ENCODE data around the gene CBLIF.
"Not testable (repeated sequence)": the region's sequence is repeated elsewhere in the genome, so short reads cannot be mapped to it uniquely, and the experiment has no call there.

Gene CBLIF

DNA sequence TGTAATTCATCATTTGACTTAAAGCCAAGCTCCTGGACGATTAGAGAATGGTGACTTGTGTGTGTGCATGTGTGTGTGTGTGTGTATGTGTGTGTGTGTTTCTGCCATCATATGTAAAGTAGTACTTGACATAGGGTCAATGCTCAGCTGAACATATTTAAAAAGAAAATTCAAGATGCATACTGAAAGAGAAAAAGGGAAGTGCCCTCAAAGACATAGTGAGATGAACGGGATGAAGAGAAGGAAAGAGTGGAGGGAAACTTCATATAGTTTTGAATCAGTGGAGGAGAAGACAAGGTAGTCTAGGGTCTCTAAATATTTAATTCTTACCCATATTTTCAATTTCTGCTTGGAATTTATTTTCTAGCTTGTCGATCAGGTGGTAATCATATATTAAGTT, 17.0 kb upstream of the CBLIF start:
- Mint-ChIP-seq H3K9me3 (no peaks in the 10 kb centered on the region), H3K4me3 (no peak overlapping the region), H3K4me1 (peaks cover 21% of the 10 kb centered on the region), H3K27me3 (peaks cover 10% of the 10 kb centered on the region), H3K27ac (no peak overlapping the region), H3K36me3 (peaks cover 1% of the 10 kb centered on the region)
- DNase-seq: no peak
- CTCF ChIA-PET: no interaction called here

GRCh38 chr11:59859673-59860072, 14.4 kb upstream of the CBLIF start:
- CTCF ChIA-PET: no interaction called here
- DNase-seq: no peak
- Mint-ChIP-seq H3K9me3 (no peaks in the 10 kb centered on the region), H3K4me1 (peaks cover 27% of the 10 kb centered on the region), H3K4me3 (no peak overlapping the region), H3K27ac (no peak overlapping the region), H3K27me3 (peaks cover 4% of the 10 kb centered on the region), H3K36me3 (peaks cover 1% of the 10 kb centered on the region)

DNA sequence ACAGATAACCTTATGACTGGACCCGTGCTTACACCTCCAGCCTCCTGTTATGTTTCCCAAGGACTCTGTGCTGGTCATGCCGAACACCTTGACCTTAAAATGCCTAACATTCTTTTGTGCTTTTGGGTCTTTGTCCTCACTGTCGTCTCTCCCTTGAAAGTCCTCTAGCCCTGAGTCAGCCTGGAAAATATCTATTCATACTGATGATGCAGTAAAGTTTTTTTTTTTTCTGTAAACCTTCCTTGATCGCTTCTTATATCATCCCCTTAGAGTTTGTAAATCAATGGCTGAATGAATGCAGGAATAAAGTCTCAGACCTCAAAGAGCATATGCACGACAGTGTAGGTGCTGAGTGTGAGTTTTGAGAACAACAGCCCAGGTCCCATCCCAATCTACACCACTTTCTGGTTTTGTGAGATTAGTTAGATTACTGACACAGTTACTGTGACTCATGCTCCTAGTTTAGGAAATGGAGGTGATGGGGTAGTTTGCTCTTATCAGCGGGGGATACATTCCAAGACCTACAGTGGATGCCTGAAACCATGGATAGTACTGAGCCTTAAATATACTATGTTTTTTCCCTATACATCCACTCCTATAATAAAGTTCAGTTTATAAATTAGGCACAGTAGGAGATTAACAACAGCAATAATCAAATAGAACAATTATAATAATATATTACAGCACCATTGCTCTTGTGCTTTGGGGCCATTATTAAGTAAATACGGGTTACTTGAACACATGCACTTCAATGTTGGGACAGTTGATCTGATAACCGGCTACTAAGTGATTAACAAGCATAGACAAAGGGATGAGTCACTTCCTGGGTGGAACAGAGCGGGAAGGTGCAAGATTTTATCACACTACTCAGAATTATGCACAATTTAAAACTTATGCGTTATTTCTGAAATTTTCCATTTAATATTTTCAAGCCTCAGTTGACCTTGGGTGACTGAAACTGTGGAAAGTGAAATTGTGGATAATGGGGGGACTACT, 12.4 kb upstream of the CBLIF start:
- CTCF ChIA-PET: no interaction called here
- Mint-ChIP-seq H3K36me3 (peaks cover 1% of the 10 kb centered on the region), H3K4me3 (no peak overlapping the region), H3K27me3 (peaks cover 4% of the 10 kb centered on the region), H3K4me1 (peaks cover 27% of the 10 kb centered on the region), H3K27ac (peak overlapping the region; percentile 70), H3K9me3 (no peaks in the 10 kb centered on the region)
- peak; percentile 25 for DNase-seq

DNA sequence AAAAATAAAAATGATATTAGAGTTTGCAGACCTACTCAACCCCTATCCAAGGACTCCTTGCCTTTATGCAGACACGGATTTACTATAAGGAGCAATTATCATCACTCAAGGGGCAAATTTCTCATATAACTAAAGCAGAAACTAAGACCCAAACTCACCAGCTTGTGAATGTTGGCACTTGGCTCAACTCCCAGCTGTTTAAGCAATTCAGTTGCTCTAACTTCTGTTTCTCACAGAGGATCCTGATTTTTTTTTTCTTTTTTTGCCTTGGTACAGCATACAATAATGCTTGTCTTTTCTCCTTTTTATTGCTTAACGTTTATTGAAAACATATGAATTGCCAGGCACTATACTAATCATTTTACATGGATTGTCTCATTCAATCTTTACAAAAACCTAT, 9.6 kb upstream of the CBLIF start:
- DNase-seq: no peak
- Mint-ChIP-seq H3K27me3 (no peaks in the 10 kb centered on the region), H3K4me3 (no peak overlapping the region), H3K27ac (no peak overlapping the region), H3K4me1 (peaks cover 27% of the 10 kb centered on the region), H3K36me3 (no peaks in the 10 kb centered on the region), H3K9me3 (peaks cover 2% of the 10 kb centered on the region)
- CTCF ChIA-PET: interaction anchor here (0.7 kb wide), 1 partner anchor 88 kb away, joined by 3 read pairs; no protein-coding TSS in a partner anchor

- H3K27ac Mint-ChIP-seq, DNase-seq, H3K4me3 Mint-ChIP-seq, H3K27me3 Mint-ChIP-seq, H3K36me3 Mint-ChIP-seq, H3K9me3 Mint-ChIP-seq, CTCF ChIA-PET, H3K4me1 Mint-ChIP-seq: not testable (repeated sequence)
Observed at GRCh38 chr11:59851416-59851815, 6.1 kb upstream of the CBLIF start.

DNA sequence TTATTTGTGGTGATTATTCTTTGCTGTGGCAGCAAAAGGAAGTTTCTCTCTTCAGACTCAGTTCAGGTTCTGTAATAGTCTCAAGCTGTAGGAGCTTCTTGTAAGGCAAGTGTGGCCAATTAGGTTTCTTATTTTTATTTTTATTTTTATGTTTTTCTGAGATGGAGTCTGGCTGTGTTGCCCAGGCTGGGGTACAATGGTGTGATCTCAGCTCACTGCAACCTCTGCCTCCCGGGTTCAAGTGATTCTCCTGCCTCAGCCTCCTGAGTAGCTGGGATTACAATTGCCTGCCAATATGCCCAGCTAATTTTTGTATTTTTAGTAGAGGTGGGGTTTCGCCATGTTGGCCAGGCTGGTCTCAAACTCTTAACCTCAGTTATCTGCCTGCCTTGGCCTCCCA, 4.3 kb upstream of the CBLIF start:
- H3K4me1 Mint-ChIP-seq, H3K36me3 Mint-ChIP-seq, DNase-seq, H3K9me3 Mint-ChIP-seq, H3K27me3 Mint-ChIP-seq, H3K27ac Mint-ChIP-seq, H3K4me3 Mint-ChIP-seq, CTCF ChIA-PET: not testable (repeated sequence)

DNA sequence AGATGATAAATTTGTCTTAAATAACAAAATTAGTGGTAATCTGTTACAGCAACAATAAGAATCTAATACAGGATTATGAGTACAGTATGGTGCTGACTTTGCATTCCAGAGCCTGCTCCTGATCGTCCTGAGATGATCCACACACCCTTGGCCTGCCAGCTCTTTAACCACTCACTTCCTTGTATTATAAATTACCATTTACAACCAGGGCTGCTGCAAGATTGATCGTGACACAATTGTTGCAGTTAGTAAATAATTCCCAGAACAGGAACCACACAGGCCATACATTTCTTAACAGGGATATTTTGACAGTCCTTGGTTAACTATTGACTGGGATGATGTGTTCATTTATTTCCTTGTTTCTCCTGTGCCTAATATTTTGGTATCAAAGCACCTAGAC, 3.8 kb upstream of the CBLIF start:
- no peak for DNase-seq
- no peak overlapping the region for H3K27ac Mint-ChIP-seq
- H3K27me3 Mint-ChIP-seq: peaks cover under 1% of the 10 kb centered on the region
- H3K9me3 Mint-ChIP-seq: peaks cover 2% of the 10 kb centered on the region
- no peaks in the 10 kb centered on the region for H3K36me3 Mint-ChIP-seq
- no peak overlapping the region for H3K4me3 Mint-ChIP-seq
- no peaks in the 10 kb centered on the region for H3K4me1 Mint-ChIP-seq
- CTCF ChIA-PET: no interaction called here

DNA sequence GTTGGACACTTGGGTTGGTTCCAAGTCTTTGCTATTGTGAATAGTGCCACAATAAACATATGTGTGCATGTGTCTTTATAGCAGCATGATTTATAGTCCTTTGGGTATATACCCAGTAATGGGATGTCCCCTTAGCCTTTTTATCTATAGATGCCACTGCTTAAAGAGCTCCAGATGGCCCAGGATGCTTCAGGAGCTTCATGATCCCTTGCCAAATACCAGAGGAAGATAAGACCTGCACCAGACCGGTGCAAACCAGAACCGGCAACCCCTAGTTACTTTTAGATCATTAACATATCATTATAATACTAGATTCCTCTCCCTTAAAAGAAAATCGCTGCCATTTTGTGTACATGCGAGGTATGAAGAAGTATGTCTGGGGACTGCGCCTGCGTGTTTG, 3.1 kb upstream of the CBLIF start:
- H3K4me1 Mint-ChIP-seq, H3K4me3 Mint-ChIP-seq, CTCF ChIA-PET, H3K27me3 Mint-ChIP-seq, H3K27ac Mint-ChIP-seq, DNase-seq, H3K36me3 Mint-ChIP-seq, H3K9me3 Mint-ChIP-seq: not testable (repeated sequence)

DNA sequence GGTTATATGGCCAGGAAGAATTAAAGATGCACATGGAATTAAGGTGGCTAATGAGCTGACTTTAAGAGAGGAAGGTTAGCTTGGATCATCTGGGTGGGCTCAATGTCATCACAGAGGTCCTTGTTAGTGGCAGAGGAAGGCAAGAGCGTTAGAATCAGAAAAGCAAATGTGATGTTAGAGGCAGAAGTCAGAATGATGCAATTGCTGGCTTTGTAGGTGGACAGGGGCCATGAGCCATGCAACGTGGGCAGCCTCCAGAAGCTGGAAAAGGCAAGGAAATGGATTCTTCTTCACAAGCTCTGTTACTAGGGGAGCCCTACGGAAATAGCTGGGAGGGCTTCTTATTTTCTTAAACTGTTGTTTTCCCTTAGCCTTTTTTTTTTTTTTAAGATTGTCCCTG, 2.3 kb upstream of the CBLIF start:
- peaks cover 2% of the 10 kb centered on the region for H3K9me3 Mint-ChIP-seq
- no peak overlapping the region for H3K27ac Mint-ChIP-seq
- peaks cover 8% of the 10 kb centered on the region for H3K27me3 Mint-ChIP-seq
- no peaks in the 10 kb centered on the region for H3K36me3 Mint-ChIP-seq
- H3K4me1 Mint-ChIP-seq: no peaks in the 10 kb centered on the region
- no peak for DNase-seq
- CTCF ChIA-PET: no interaction called here
- H3K4me3 Mint-ChIP-seq: no peak overlapping the region

- no peak for DNase-seq
- peak overlapping the region; percentile 4 for H3K27ac Mint-ChIP-seq
- H3K9me3 Mint-ChIP-seq: peaks cover 2% of the 10 kb centered on the region
- peaks cover 11% of the 10 kb centered on the region for H3K27me3 Mint-ChIP-seq
- CTCF ChIA-PET: no interaction called here
- no peaks in the 10 kb centered on the region for H3K4me1 Mint-ChIP-seq
- H3K4me3 Mint-ChIP-seq: no peak overlapping the region
- H3K36me3 Mint-ChIP-seq: no peaks in the 10 kb centered on the region
Observed at GRCh38 chr11:59846556-59846955, 1.3 kb upstream of the CBLIF start.

DNA sequence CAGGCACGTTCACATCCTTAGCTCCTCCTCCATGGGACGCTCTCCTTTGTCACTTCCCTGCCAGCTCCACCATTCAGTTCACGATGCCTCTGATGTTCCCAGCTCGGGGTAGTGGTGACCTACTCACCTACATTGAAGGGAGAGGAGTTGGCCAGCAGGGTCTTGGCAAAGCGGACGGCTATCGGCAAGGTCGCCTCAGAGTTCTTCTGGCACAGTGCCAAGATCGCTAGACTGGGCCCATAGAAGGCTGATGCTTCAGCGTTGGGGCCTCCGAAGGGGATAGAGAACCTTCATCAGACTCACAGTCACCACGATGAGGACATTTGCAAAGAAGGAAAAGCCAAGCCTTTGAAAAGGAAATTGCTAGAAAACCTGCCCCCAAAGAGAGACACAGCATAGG, 3.0 kb downstream of the CBLIF start:
- Mint-ChIP-seq H3K4me3 (no peak overlapping the region), H3K36me3 (no peaks in the 10 kb centered on the region), H3K27me3 (peaks cover 11% of the 10 kb centered on the region), H3K9me3 (no peaks in the 10 kb centered on the region), H3K27ac (no peak overlapping the region), H3K4me1 (no peaks in the 10 kb centered on the region)
- CTCF ChIA-PET: no interaction called here
- no peak for DNase-seq

DNA sequence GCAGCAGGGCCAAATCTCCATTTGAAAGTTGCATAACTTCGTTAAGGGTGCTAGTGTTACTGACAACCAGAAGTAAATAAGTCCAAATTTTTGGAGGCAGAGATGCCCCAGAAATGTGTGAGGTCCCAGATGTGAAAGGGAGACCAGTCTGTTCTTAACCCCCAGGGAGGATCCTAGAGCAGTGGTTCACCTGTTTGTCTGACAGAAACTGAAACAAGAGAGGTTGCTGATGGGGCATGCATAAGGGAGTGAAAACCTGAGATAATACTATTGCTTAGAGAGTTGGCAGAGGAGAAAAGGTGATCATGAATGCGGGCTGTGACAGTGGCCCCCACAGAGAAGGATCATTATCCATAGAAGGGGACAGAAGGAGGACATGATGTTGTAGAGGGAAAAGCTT, 3.8 kb downstream of the CBLIF start:
- CTCF ChIA-PET: no interaction called here
- H3K4me1 Mint-ChIP-seq: no peaks in the 10 kb centered on the region
- H3K36me3 Mint-ChIP-seq: no peaks in the 10 kb centered on the region
- H3K9me3 Mint-ChIP-seq: no peaks in the 10 kb centered on the region
- DNase-seq: no peak
- H3K27ac Mint-ChIP-seq: no peak overlapping the region
- peaks cover 11% of the 10 kb centered on the region for H3K27me3 Mint-ChIP-seq
- no peak overlapping the region for H3K4me3 Mint-ChIP-seq

GRCh38 chr11:59839615-59840014, 5.7 kb downstream of the CBLIF start:
- no peak overlapping the region for H3K4me3 Mint-ChIP-seq
- H3K4me1 Mint-ChIP-seq: no peaks in the 10 kb centered on the region
- CTCF ChIA-PET: no interaction called here
- no peaks in the 10 kb centered on the region for H3K9me3 Mint-ChIP-seq
- no peak for DNase-seq
- peaks cover 11% of the 10 kb centered on the region for H3K27me3 Mint-ChIP-seq
- no peak overlapping the region for H3K27ac Mint-ChIP-seq
- H3K36me3 Mint-ChIP-seq: no peaks in the 10 kb centered on the region

- Mint-ChIP-seq H3K27ac (no peak overlapping the region), H3K27me3 (peaks cover 4% of the 10 kb centered on the region), H3K9me3 (no peaks in the 10 kb centered on the region), H3K4me3 (no peak overlapping the region), H3K36me3 (no peaks in the 10 kb centered on the region), H3K4me1 (no peaks in the 10 kb centered on the region)
- DNase-seq: no peak
- CTCF ChIA-PET: no interaction called here
Observed at GRCh38 chr11:59833602-59834001, 11.7 kb downstream of the CBLIF start.

DNA sequence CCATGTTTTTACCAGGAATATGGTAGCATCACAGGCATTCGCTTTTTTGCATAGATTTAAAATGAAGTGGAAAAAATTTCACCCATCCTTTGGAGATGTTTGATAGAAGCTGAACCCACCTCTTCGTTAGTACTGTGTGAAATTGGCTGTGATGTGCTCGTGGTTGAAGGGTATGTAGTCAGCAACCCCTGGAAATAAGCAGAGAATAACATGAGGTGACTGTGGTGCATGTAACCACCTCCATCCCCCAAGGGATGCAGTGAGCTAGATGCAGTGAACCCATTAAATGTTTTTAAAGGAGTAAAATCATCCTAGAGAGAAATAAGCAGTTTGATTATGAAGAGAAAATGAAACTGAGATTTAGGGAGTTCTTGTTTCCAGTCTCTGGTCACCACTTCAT, 15.9 kb downstream of the CBLIF start:
- Mint-ChIP-seq H3K9me3 (no peaks in the 10 kb centered on the region), H3K4me1 (no peaks in the 10 kb centered on the region), H3K27me3 (peaks cover 8% of the 10 kb centered on the region), H3K27ac (peak overlapping the region; percentile 11), H3K4me3 (no peak overlapping the region), H3K36me3 (no peaks in the 10 kb centered on the region)
- no peak for DNase-seq
- CTCF ChIA-PET: no interaction called here
